HCT116 (cell line): ENCODE data around the gene IL22RA1. TPM values are rescaled to one million over a fixed set of nuclear protein-coding genes. Genes with fewer than 3 reads are reported as not detected.

Experiments
- ATAC-seq: fragments of 200-7000 bp; cut with Tn5 transposase; 2 replicates; pipeline ENCODE4 v1.9.1; 2020; ENCODE audit warnings: mild to moderate bottlenecking, moderate library complexity
- BruUV-seq: library from RNA; stranded (reverse); fragments of 400-500 nt; replicated peaks from 2 replicates; lab custom pipeline; 2021; lab: Mats Ljungman, UMichigan
- CTCF ChIA-PET: fragments of 300-600 bp; sonication (Branson Sonifier 250); formaldehyde crosslinking; loops from one replicate; lab custom pipeline; 2021; ENCODE audit warnings: antibody characterized with exemption; lab: Charles Lee
- POLR2A ChIA-PET: fragments of 300-600, 350-600 bp; sonication (Branson Sonifier 250); formaldehyde crosslinking; loops from one replicate; lab custom pipeline; 2021; ENCODE audit warnings: antibody characterized with exemption; lab: Charles Lee
- RAD21 ChIA-PET, 2 experiments: fragments of 300-600 bp; sonication (Branson Sonifier 250); formaldehyde crosslinking; loops; one replicate each; lab custom pipeline; 2023; ENCODE audit warnings: low total read pairs in 2 of 2; ENCODE audit not compliant: uncharacterized antibody in 2 of 2, unreplicated experiment in 2 of 2, low non-redundant PET in 1 of 2; lab: Charles Lee
- DNase-seq: peaks from one replicate; pipeline ENCODE4 v3.0.0-alpha.2; 2010; ENCODE audit warnings: low read depth, low spot score
- H2AFZ ChIP-seq: fragments of 200-600 bp; shearing (Covaris generic), sonication (generic); 2 replicates; pipeline ENCODE4 v1.6.1; 2017; ENCODE audit warnings: low read depth, mixed run types, mixed read lengths, antibody characterized with exemption, low read length; ENCODE audit not compliant: poor library complexity, severe bottlenecking
- H3K27ac ChIP-seq: 2 replicates; pipeline ENCODE4 v1.5.1; 2012; ENCODE audit warnings: low read depth, low read length
- H3K27me3 ChIP-seq: fragments of 200-600 bp; sonication (generic); 2 replicates; pipeline ENCODE4 v1.6.1; 2016; ENCODE audit warnings: mixed run types, low read length, mixed read lengths; ENCODE audit not compliant: insufficient read depth
- H3K36me3 ChIP-seq, 2 experiments: fragments of 200-500 bp in 1 of 2; fragments of 200-600 bp in 1 of 2; sonication (Bioruptor generic) in 1 of 2; sonication (generic) in 1 of 2; 2 replicates each; pipeline versions ENCODE4 v1.5.1 to v1.6.1; 2014 to 2016; ENCODE audit warnings: low read length in 2 of 2, inconsistent platforms in 1 of 2, mixed read lengths in 1 of 2, mixed run types in 1 of 2; ENCODE audit not compliant: insufficient read depth in 2 of 2, control insufficient read depth in 1 of 2
- H3K4me1 ChIP-seq, 2 experiments: fragments of 200-600 bp in 1 of 2; sonication (generic) in 1 of 2; 2 replicates each; pipeline versions ENCODE4 v1.5.1 to v1.6.1; 2012 to 2017; ENCODE audit warnings: low read length in 2 of 2, inconsistent platforms in 1 of 2, mild to moderate bottlenecking in 1 of 2, mixed read lengths in 1 of 2, mixed run types in 1 of 2, moderate library complexity in 1 of 2; ENCODE audit not compliant: insufficient read depth in 2 of 2, control insufficient read depth in 1 of 2
- H3K4me2 ChIP-seq: fragments of 200-600 bp; sonication (generic); 2 replicates; pipeline ENCODE4 v1.6.1; 2017; ENCODE audit warnings: mixed run types, low read length, mixed read lengths
- H3K4me3 ChIP-seq, 2 experiments: fragments of 200-600 bp in 1 of 2; sonication (generic) in 1 of 2; replicated peaks in 1 of 2; 2 replicates each; pipeline ENCODE4 v1.5.1; 2011 to 2016; ENCODE audit warnings: low read length in 2 of 2, control low read depth in 1 of 2, low read depth in 1 of 2, mild to moderate bottlenecking in 1 of 2, mixed read lengths in 1 of 2, mixed run types in 1 of 2
- H3K79me2 ChIP-seq: fragments of 200-600 bp; sonication (generic); 2 replicates; pipeline ENCODE4 v1.6.1; 2017; ENCODE audit warnings: mild to moderate bottlenecking, mixed run types, low read length, moderate library complexity, mixed read lengths; ENCODE audit not compliant: insufficient read depth
- H3K9ac ChIP-seq: fragments of 200-600 bp; sonication (generic); 2 replicates; pipeline ENCODE4 v1.6.1; 2016; ENCODE audit warnings: low read length, mixed read lengths
- H3K9me2 ChIP-seq: fragments of 200-600 bp; sonication (generic), shearing (Covaris generic); 2 replicates; pipeline ENCODE4 v1.6.1; 2017; ENCODE audit warnings: mixed run types, mild to moderate bottlenecking, moderate library complexity; ENCODE audit not compliant: insufficient read depth
- H3K9me3 ChIP-seq, 2 experiments: fragments of 200-500 bp in 1 of 2; fragments of 200-600 bp in 1 of 2; sonication (Bioruptor generic) in 1 of 2; sonication (generic) in 1 of 2; 2 replicates each; pipeline ENCODE4 v1.6.1; 2014 to 2017; ENCODE audit warnings: low read length in 2 of 2, mixed read lengths in 2 of 2, inconsistent platforms in 1 of 2, low read depth in 1 of 2, mild to moderate bottlenecking in 1 of 2, mixed run types in 1 of 2, moderate library complexity in 1 of 2; ENCODE audit not compliant: control insufficient read depth in 1 of 2, insufficient read depth in 1 of 2
- H4K20me1 ChIP-seq: fragments of 200-600 bp; sonication (generic), shearing (Covaris generic); 2 replicates; pipeline ENCODE4 v1.6.1; 2017; ENCODE audit warnings: mixed run types, mild to moderate bottlenecking, moderate library complexity; ENCODE audit not compliant: insufficient read depth
- CBX3 ChIP-seq: IDR thresholded peaks from 2 replicates; pipeline ENCODE4 v1.6.1; 2012; ENCODE audit warnings: low read depth
- CEBPB ChIP-seq: IDR thresholded peaks from 2 replicates; pipeline ENCODE4 v1.6.1; 2012; ENCODE audit warnings: low read depth
- EGR1 ChIP-seq: IDR thresholded peaks from 2 replicates; pipeline ENCODE4 v1.6.1; 2012; ENCODE audit warnings: low read depth
- ELF1 ChIP-seq: IDR thresholded peaks from 2 replicates; pipeline ENCODE4 v1.6.1; 2012; ENCODE audit warnings: low read depth, borderline replicate concordance
- EZH2phosphoT487 ChIP-seq: fragments of 200-600 bp; IDR thresholded peaks from 2 replicates; pipeline ENCODE4 v1.6.1; 2018; ENCODE audit warnings: antibody characterized with exemption, borderline replicate concordance
- FOSL1 ChIP-seq: IDR thresholded peaks from 2 replicates; pipeline ENCODE4 v1.6.1; 2012; ENCODE audit warnings: low read depth
- POLR2AphosphoS5 ChIP-seq: IDR thresholded peaks from 2 replicates; pipeline ENCODE4 v1.6.1; 2011; ENCODE audit warnings: mild to moderate bottlenecking, low read depth, low read length, moderate library complexity
- RAD21 ChIP-seq: IDR thresholded peaks from 2 replicates; pipeline ENCODE4 v1.6.1; 2012; ENCODE audit warnings: low read depth, mild to moderate bottlenecking
- SP1 ChIP-seq: IDR thresholded peaks from 2 replicates; pipeline ENCODE4 v1.6.1; 2012; ENCODE audit warnings: low read depth
- ZFX ChIP-seq: fragments of 450-650 bp; IDR thresholded peaks from 2 replicates; pipeline ENCODE4 v1.6.1; 2017
- ZNF274 ChIP-seq: fragments of 200-500 bp; sonication (Bioruptor generic); IDR thresholded peaks from 2 replicates; pipeline ENCODE4 v1.6.1; 2014; ENCODE audit warnings: mild to moderate bottlenecking, low read depth, low read length, inconsistent platforms
- intact Hi-C: fragments of 100-400 bp; cut with micrococcal nuclease; formaldehyde crosslinking; loops from 2 replicates; pipeline ENCODE4 v1.10.0; 2022
- total RNA-seq: library from RNA; stranded (reverse); gene quantifications from one replicate; pipeline ENCODE4 v1.2.1, GENCODE V29; 2021; ENCODE audit not compliant: unreplicated experiment
- TF ChIP-seq, protein P1 (sequence below): IDR thresholded peaks from 2 replicates; pipeline ENCODE4 v1.6.1; 2012; ENCODE audit warnings: low read depth
- TF ChIP-seq, protein P2 (sequence below), 3 experiments: fragments of 200-600 bp in 1 of 3; sonication (generic) in 1 of 3; IDR thresholded peaks in 2 of 3; conservative IDR thresholded peaks in 1 of 3; 2 replicates each; pipeline ENCODE4 v1.5.1; 2012 to 2017; ENCODE audit warnings: low read depth in 2 of 3, low read length in 2 of 3, antibody characterized with exemption in 1 of 3, borderline replicate concordance in 1 of 3, control low read depth in 1 of 3, mild to moderate bottlenecking in 1 of 3, mixed read lengths in 1 of 3, mixed run types in 1 of 3, moderate library complexity in 1 of 3; ENCODE audit not compliant: insufficient read depth in 1 of 3

The IL22RA1 gene
- total RNA-seq, 1 experiment from 2014 or later, result 2.1 TPM

- Histone ChIP-seq H3K9me2 (no peaks in the 10 kb centered on the region), H3K9ac (no peak overlapping the region), H3K27ac (no peak overlapping the region), H3K36me3 (no peaks in the 10 kb centered on the region), H3K27me3 (no peaks in the 10 kb centered on the region), H4K20me1 (no peaks in the 10 kb centered on the region), H3K4me3 (no peak overlapping the region), H3K4me2 (no peak overlapping the region), H3K4me1 (peaks cover 0 to 11% of the 10 kb centered on the region in 2 experiments; a peak in 2 of 4 replicates), H3K79me2 (no peaks in the 10 kb centered on the region), H3K9me3 (no peaks in the 10 kb centered on the region), H2AFZ (no peak overlapping the region)
- CTCF ChIA-PET, result no interaction called here
- POLR2A ChIA-PET, result no interaction called here
- ATAC-seq (no peak), DNase-seq (no peak)
- no peak for TF ChIP-seq ELF1
- TF ChIP-seq POLR2AphosphoS5, result no peak
- no peak for TF ChIP-seq SP1
- no peak for TF ChIP-seq EGR1
- no peak for TF ChIP-seq RAD21
- no peak for TF ChIP-seq ZNF274
- no peak for TF ChIP-seq ZFX
- TF ChIP-seq, protein P1, sequence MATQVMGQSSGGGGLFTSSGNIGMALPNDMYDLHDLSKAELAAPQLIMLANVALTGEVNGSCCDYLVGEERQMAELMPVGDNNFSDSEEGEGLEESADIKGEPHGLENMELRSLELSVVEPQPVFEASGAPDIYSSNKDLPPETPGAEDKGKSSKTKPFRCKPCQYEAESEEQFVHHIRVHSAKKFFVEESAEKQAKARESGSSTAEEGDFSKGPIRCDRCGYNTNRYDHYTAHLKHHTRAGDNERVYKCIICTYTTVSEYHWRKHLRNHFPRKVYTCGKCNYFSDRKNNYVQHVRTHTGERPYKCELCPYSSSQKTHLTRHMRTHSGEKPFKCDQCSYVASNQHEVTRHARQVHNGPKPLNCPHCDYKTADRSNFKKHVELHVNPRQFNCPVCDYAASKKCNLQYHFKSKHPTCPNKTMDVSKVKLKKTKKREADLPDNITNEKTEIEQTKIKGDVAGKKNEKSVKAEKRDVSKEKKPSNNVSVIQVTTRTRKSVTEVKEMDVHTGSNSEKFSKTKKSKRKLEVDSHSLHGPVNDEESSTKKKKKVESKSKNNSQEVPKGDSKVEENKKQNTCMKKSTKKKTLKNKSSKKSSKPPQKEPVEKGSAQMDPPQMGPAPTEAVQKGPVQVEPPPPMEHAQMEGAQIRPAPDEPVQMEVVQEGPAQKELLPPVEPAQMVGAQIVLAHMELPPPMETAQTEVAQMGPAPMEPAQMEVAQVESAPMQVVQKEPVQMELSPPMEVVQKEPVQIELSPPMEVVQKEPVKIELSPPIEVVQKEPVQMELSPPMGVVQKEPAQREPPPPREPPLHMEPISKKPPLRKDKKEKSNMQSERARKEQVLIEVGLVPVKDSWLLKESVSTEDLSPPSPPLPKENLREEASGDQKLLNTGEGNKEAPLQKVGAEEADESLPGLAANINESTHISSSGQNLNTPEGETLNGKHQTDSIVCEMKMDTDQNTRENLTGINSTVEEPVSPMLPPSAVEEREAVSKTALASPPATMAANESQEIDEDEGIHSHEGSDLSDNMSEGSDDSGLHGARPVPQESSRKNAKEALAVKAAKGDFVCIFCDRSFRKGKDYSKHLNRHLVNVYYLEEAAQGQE, result no peak
- TF ChIP-seq, protein P2, sequence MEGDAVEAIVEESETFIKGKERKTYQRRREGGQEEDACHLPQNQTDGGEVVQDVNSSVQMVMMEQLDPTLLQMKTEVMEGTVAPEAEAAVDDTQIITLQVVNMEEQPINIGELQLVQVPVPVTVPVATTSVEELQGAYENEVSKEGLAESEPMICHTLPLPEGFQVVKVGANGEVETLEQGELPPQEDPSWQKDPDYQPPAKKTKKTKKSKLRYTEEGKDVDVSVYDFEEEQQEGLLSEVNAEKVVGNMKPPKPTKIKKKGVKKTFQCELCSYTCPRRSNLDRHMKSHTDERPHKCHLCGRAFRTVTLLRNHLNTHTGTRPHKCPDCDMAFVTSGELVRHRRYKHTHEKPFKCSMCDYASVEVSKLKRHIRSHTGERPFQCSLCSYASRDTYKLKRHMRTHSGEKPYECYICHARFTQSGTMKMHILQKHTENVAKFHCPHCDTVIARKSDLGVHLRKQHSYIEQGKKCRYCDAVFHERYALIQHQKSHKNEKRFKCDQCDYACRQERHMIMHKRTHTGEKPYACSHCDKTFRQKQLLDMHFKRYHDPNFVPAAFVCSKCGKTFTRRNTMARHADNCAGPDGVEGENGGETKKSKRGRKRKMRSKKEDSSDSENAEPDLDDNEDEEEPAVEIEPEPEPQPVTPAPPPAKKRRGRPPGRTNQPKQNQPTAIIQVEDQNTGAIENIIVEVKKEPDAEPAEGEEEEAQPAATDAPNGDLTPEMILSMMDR (IDR thresholded peaks at IDR 0.05 in 2 of 3, conservative IDR thresholded peaks at IDR 0.05 in 1 of 3; ENCODE audit: borderline replicate concordance in 1 of 3, insufficient read depth in 1 of 3, low read depth in 2 of 3, low read length in 2 of 3), result no peak
- TF ChIP-seq FOSL1, result no peak
- TF ChIP-seq EZH2phosphoT487, result no peak
- TF ChIP-seq CEBPB, result no peak
- no peak for TF ChIP-seq CBX3
- BruUV-seq, result no TSS peak
- RAD21 ChIA-PET, result no interaction called here
- intact Hi-C loops, result no loop called here
Measured at GRCh38 chr1:24100945-24101737, 41.8 kb downstream of the IL22RA1 start.
